T-cell (primary cell): Measurements from ENCODE around the gene CD274. TPM values are rescaled to one million over a fixed set of nuclear protein-coding genes. Genes with fewer than 3 reads are reported as not detected.

Source experiments
- ATAC-seq, 4 experiments: fragments of 200-7000 bp in 3 of 4; fragments of 150-1000 bp in 1 of 4; cut with Tn5 transposase; replicated peaks in 1 of 4; 1 replicate in 3 of 4; 2 replicates in 1 of 4; pipeline ENCODE4 v1.10.0; 2021; ENCODE audit warnings: moderate library complexity in 3 of 4, mild to moderate bottlenecking in 2 of 4, moderate number of reproducible peaks in 1 of 4
- CTCF ChIA-PET, 2 donors: fragments of 300-600 bp; sonication (Branson Sonifier 250); formaldehyde crosslinking; loops; one replicate each; lab custom pipeline; 2022; ENCODE audit warnings: antibody characterized with exemption in 2 of 2; lab: Charles Lee
- POLR2A ChIA-PET, 2 donors: fragments of 300-600 bp; sonication (Branson Sonifier 250); formaldehyde crosslinking; loops; one replicate each; lab custom pipeline; 2022; ENCODE audit warnings: antibody characterized with exemption in 2 of 2; lab: Charles Lee
- DNase-seq, 35 experiments: peaks; one replicate each; pipeline versions ENCODE4 v3.0.0 to v3.0.0-alpha.2; 2013 to 2023
- H3K27ac ChIP-seq: one replicate; pipeline ENCODE4 v1.5.1; 2013; ENCODE audit warnings: low read length
- H3K27me3 ChIP-seq, 2 experiments: replicated peaks in 1 of 2; 1 replicate in 1 of 2; 2 replicates in 1 of 2; pipeline versions ENCODE4 v1.6.1 to v1.7.0; 2013; ENCODE audit warnings: low read length in 1 of 2, mixed read lengths in 1 of 2; ENCODE audit not compliant: control insufficient read depth in 2 of 2, insufficient read depth in 2 of 2; ENCODE audit errors: extremely low read depth in 1 of 2
- H3K36me3 ChIP-seq, 2 donors: 1 replicate in 1 of 2; 2 replicates in 1 of 2; pipeline versions ENCODE4 v1.6.1 to v1.7.0; 2013; ENCODE audit warnings: low read length in 1 of 2; ENCODE audit not compliant: control insufficient read depth in 2 of 2, insufficient read depth in 1 of 2; ENCODE audit errors: extremely low read depth in 1 of 2
- H3K4me1 ChIP-seq, 2 experiments: 1 replicate in 1 of 2; 2 replicates in 1 of 2; pipeline versions ENCODE4 v1.6.1 to v1.7.0; 2013; ENCODE audit warnings: low read length in 2 of 2, mixed read lengths in 1 of 2; ENCODE audit not compliant: insufficient read depth in 2 of 2, control insufficient read depth in 1 of 2; ENCODE audit errors: extremely low read depth in 1 of 2
- H3K4me3 ChIP-seq, 2 donors: 1 replicate in 1 of 2; 2 replicates in 1 of 2; pipeline versions ENCODE4 v1.5.1 to v1.7.0; 2013; ENCODE audit warnings: mild to moderate bottlenecking in 2 of 2, low read length in 1 of 2, moderate library complexity in 1 of 2; ENCODE audit not compliant: control insufficient read depth in 1 of 2; ENCODE audit errors: extremely low read depth in 1 of 2
- H3K9me3 ChIP-seq: 2 replicates; pipeline ENCODE4 v1.7.0; 2013
- H3K27ac Mint-ChIP-seq, 2 donors: one replicate each; pipeline ENCODE4 v1.8.0; 2020 to 2021; ENCODE audit warnings: mild to moderate bottlenecking in 2 of 2, mixed read lengths in 2 of 2
- H3K27me3 Mint-ChIP-seq, 2 donors: one replicate each; pipeline ENCODE4 v1.8.0; 2021 to 2022; ENCODE audit warnings: mixed read lengths in 2 of 2
- H3K36me3 Mint-ChIP-seq: one replicate; pipeline ENCODE4 v1.8.0; 2021; ENCODE audit warnings: mixed read lengths
- H3K4me1 Mint-ChIP-seq, 3 donors: one replicate each; pipeline ENCODE4 v1.8.0; 2020 to 2022; ENCODE audit warnings: mixed read lengths in 3 of 3, mild to moderate bottlenecking in 1 of 3
- H3K4me3 Mint-ChIP-seq, 3 donors: one replicate each; pipeline ENCODE4 v1.8.0; 2020 to 2022; ENCODE audit warnings: mild to moderate bottlenecking in 3 of 3, mixed read lengths in 3 of 3, moderate library complexity in 3 of 3
- H3K9me3 Mint-ChIP-seq, 3 donors: one replicate each; pipeline ENCODE4 v1.8.0; 2020 to 2022; ENCODE audit warnings: mixed read lengths in 3 of 3
- WGBS: methylation state at CpG from one replicate; pipeline ENCODE4 v1.1.5; 2013; ENCODE audit warnings: missing lambda C conversion rate; ENCODE audit not compliant: insufficient coverage; 5-methylcytosine and 5-hydroxymethylcytosine counted together
- total RNA-seq, 35 experiments: library from RNA in 6 of 35; stranded (reverse) in 6 of 35; fragments of 120-200 nt in 1 of 35; gene quantifications; one replicate each; pipeline versions ENCODE4 v1.2.1 to v1.2.4 and lab custom pipeline; 2013 to 2026

The CD274 gene
- total RNA-seq, 5 donors from 2014 or later (not counting 1 experiment from before 2014, with no cell fraction given): 6.6 to 11.4 (median 7.2) TPM

GRCh38 chr9:5510360-5510931 lies 60.1 kb downstream of the CD274 start, which contains the start of gene PDCD1LG2:
PDCD1LG2 (plus strand) TSS chr9:5510531; CDS start chr9:5522547, 12,016 bp downstream.
- no peaks in the 10 kb centered on the region for H3K27me3 ChIP-seq
- WGBS: 18% methylated on average over 1 of the region's 4 CpGs
- H3K4me1 ChIP-seq: peaks cover 0 to 7% of the 10 kb centered on the region in 2 experiments
- no peaks in the 10 kb centered on the region for H3K36me3 Mint-ChIP-seq
- DNase-seq: peak in 1 of 35 experiments; percentile 30
- POLR2A ChIA-PET: no interaction called here
- H3K27ac Mint-ChIP-seq: peak within 1 kb of the TSS; percentile 93 to 96
- peak within 1 kb of the TSS; percentile 39 to 77 (median 67) for H3K4me3 Mint-ChIP-seq
- peak in 2 of 4 experiments; percentile 62 to 65 for ATAC-seq
- peak within 1 kb of the TSS; percentile 62 for H3K27ac ChIP-seq
- peaks cover 32 to 48% (median 33%) of the 10 kb centered on the region in 3 donors for H3K4me1 Mint-ChIP-seq
- H3K36me3 ChIP-seq: no peaks in the 10 kb centered on the region
- H3K9me3 Mint-ChIP-seq: no peaks in the 10 kb centered on the region
- no peak within 1 kb of the TSS for H3K4me3 ChIP-seq
- CTCF ChIA-PET: interaction anchor here (0.5 to 1.8 kb wide), 5 partner anchors 20 to 683 kb away, joined by 3 to 6 read pairs (median 4); no protein-coding TSS in a partner anchor
- no peaks in the 10 kb centered on the region for H3K9me3 ChIP-seq
- no peaks in the 10 kb centered on the region for H3K27me3 Mint-ChIP-seq

- CTCF ChIA-PET: interaction anchor here (0.5 to 1.8 kb wide), 5 partner anchors 20 to 683 kb away, joined by 3 to 6 read pairs (median 4); no protein-coding TSS in a partner anchor
- H3K4me3 ChIP-seq: no peak overlapping the region
Measured at GRCh38 chr9:5510989-5511388, 60.6 kb downstream of the CD274 start.

GRCh38 chr9:5511476-5511875 lies 61.1 kb downstream of the CD274 start:
- POLR2A ChIA-PET: no interaction called here
- Histone ChIP-seq H3K4me1 (peaks cover 0 to 7% of the 10 kb centered on the region in 2 experiments), H3K36me3 (no peaks in the 10 kb centered on the region), H3K27me3 (peaks cover 0 to under 1% of the 10 kb centered on the region in 2 experiments), H3K9me3 (no peaks in the 10 kb centered on the region), H3K4me3 (no peak overlapping the region), H3K27ac (no peak overlapping the region)
- no peaks in the 10 kb centered on the region for H3K36me3 Mint-ChIP-seq
- H3K4me1 Mint-ChIP-seq: peaks cover 32 to 48% (median 33%) of the 10 kb centered on the region in 3 donors
- CTCF ChIA-PET: interaction anchor here in 1 of 2 donors (1.8 kb wide), 1 partner anchor 19 kb away, joined by 4 read pairs; no protein-coding TSS in a partner anchor
- H3K27ac Mint-ChIP-seq: peak overlapping the region in 1 of 2 donors; percentile 96
- no peak for ATAC-seq
- no peaks in the 10 kb centered on the region for H3K9me3 Mint-ChIP-seq
- no peak for DNase-seq
- H3K4me3 Mint-ChIP-seq: peak overlapping the region in 2 of 3 donors; percentile 39 to 67
- 100% methylated on average over 1 of the region's 1 CpG for WGBS
- H3K27me3 Mint-ChIP-seq: no peaks in the 10 kb centered on the region

More at GRCh38 chr9:5510989-5511388, 60.6 kb downstream of the CD274 start:
- Mint-ChIP-seq H3K36me3 (no peaks in the 10 kb centered on the region), H3K9me3 (no peaks in the 10 kb centered on the region), H3K4me3 (peak overlapping the region; percentile 39 to 77 (median 67)), H3K27me3 (no peaks in the 10 kb centered on the region), H3K4me1 (peaks cover 32 to 48% (median 33%) of the 10 kb centered on the region in 3 donors), H3K27ac (peak overlapping the region; percentile 93 to 96)
- Histone ChIP-seq H3K4me1 (peaks cover 0 to 7% of the 10 kb centered on the region in 2 experiments), H3K27ac (no peak overlapping the region), H3K27me3 (no peaks in the 10 kb centered on the region), H3K9me3 (no peaks in the 10 kb centered on the region), H3K36me3 (no peaks in the 10 kb centered on the region)
- 83% methylated on average over 1 of the region's 3 CpGs for WGBS
- no peak for DNase-seq
- ATAC-seq: no peak
- POLR2A ChIA-PET: no interaction called here

- Mint-ChIP-seq H3K36me3 (no peaks in the 10 kb centered on the region), H3K4me3 (peak overlapping the region in 1 of 3 donors; percentile 0), H3K4me1 (peaks cover 32 to 49% (median 33%) of the 10 kb centered on the region in 3 donors), H3K27me3 (no peaks in the 10 kb centered on the region), H3K27ac (no peak overlapping the region), H3K9me3 (no peaks in the 10 kb centered on the region)
- 94% methylated on average over 4 of the region's 6 CpGs for WGBS
- H3K4me1 ChIP-seq: peaks cover 0 to 7% of the 10 kb centered on the region in 2 experiments
- POLR2A ChIA-PET: no interaction called here
- H3K9me3 ChIP-seq: no peaks in the 10 kb centered on the region
- peaks cover 0 to 4% of the 10 kb centered on the region in 2 experiments for H3K27me3 ChIP-seq
- H3K27ac ChIP-seq: no peak overlapping the region
- H3K36me3 ChIP-seq: no peaks in the 10 kb centered on the region
- no peak overlapping the region for H3K4me3 ChIP-seq
- DNase-seq (no peak), ATAC-seq (no peak)
- CTCF ChIA-PET: no interaction called here
Measured at GRCh38 chr9:5511935-5512580, 61.7 kb downstream of the CD274 start.

- Mint-ChIP-seq H3K27ac (no peak overlapping the region), H3K4me3 (no peak overlapping the region), H3K4me1 (peaks cover 32 to 54% (median 33%) of the 10 kb centered on the region in 3 donors), H3K27me3 (no peaks in the 10 kb centered on the region), H3K36me3 (no peaks in the 10 kb centered on the region), H3K9me3 (no peaks in the 10 kb centered on the region)
- Histone ChIP-seq H3K27ac (no peak overlapping the region), H3K4me1 (peaks cover 0 to 7% of the 10 kb centered on the region in 2 experiments), H3K4me3 (no peak overlapping the region), H3K36me3 (no peaks in the 10 kb centered on the region), H3K27me3 (peaks cover 0 to 4% of the 10 kb centered on the region in 2 experiments), H3K9me3 (no peaks in the 10 kb centered on the region)
- ATAC-seq: no peak
- DNase-seq: no peak
- ChIA-PET CTCF (no interaction called here), POLR2A (no interaction called here)
- whole genome bisulfite sequencing: 100% methylated on average over 1 of the region's 2 CpGs
Measured at GRCh38 chr9:5512658-5513452, 62.5 kb downstream of the CD274 start.
